GM19455 (cell line): ENCODE results near the gene VAPA.

Experiments
- ATAC-seq: cut with Tn5 transposase; IDR thresholded peaks from one replicate; pipeline ENCODE4 v1.9.1; 2021; ENCODE audit not compliant: unreplicated experiment

Gene VAPA

GRCh38 chr18:9996094-9996493 lies 82.3 kb downstream of the VAPA start:
- ATAC-seq, result no peak

DNA sequence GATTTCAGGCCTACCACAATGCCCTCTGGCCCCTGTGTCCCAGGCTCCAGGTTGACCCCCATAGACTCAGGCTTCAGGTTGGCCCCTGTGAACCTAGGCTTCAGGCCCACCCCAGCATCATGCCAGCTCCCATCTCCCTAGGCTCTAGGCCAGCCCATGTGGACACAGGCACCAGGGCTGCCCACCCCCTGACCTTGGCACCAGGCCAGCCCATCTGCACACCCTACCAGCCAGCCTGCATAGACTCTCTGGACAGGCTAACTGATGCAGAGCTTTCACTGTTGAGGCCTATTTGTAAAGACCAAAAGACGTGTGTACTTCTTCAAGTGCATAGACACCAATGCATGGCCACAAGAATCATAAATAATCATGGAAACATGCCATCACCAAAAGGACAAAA lies 83.9 kb downstream of the VAPA start:
- ATAC-seq, result no peak

DNA sequence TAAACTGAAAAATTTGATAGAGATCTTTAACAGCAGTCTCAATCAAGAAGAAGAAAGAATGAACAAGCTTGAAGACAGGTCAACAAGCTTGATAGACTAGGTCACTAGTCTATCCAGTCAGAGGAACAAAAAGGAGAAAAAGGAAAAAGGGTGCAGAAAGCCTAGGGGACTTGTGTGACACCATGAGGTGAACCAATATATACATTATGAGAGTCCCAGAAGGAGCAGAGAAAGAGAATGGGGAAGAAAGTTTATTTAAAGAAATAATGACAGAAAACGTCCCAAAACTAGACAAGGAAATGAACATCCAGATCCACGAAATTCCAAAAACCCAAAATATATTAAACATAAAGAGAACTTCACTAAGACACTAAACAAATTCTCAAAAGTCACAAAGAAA lies 84.5 kb downstream of the VAPA start:
- no peak for ATAC-seq

- ATAC-seq, result no peak
Measured at GRCh38 chr18:10002280-10002679, 88.5 kb downstream of the VAPA start.

GRCh38 chr18:10003281-10003680 lies 89.5 kb downstream of the VAPA start:
- ATAC-seq, result no peak

DNA sequence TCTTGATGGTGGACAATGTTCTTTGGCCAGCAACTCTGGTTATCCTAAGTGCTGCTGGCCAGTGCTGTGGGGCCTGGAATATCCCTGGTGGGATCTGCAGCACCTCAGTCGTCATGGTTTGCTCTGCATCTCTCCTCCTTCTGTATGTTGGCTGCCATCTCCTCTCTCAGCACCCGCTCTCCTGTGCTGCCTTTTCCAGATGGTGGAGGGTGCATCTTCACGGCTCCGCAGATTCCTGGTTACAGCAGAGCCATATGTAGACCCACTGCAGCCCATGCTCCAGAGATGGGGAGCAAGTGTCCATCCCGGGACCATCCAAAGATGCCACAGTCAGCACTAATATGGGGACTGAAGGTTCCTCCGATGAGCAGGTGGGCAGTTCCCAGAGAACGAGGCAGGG lies 90.0 kb downstream of the VAPA start:
- no peak for ATAC-seq

DNA sequence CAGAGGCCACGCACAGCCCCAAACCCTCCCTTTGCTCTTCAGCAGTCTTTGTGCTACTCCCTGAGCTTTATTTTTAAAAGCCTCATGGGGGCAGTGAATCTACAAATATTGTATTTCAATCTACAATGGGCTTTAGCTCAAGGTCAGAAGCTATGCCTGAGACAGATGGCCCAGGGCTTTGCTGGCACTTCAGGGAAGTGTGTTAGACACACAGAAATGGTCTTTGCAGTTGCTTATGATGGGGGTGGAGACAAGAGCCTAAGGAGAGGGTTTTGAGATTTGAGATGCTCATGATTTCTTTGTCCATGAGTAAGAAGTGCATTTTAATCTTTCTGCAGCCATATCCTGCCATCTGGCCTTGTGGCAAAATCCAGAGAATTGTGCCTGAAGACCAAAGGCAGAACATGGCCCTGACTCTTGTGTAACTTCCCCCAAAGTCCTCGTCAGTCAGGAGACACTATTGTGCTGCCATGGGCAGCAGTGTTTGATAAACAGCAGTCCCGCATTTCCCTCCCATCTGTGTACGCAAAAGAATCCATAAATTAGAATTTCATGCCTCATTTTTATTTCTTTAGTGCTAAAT lies 92.6 kb downstream of the VAPA start:
- no peak for ATAC-seq

DNA sequence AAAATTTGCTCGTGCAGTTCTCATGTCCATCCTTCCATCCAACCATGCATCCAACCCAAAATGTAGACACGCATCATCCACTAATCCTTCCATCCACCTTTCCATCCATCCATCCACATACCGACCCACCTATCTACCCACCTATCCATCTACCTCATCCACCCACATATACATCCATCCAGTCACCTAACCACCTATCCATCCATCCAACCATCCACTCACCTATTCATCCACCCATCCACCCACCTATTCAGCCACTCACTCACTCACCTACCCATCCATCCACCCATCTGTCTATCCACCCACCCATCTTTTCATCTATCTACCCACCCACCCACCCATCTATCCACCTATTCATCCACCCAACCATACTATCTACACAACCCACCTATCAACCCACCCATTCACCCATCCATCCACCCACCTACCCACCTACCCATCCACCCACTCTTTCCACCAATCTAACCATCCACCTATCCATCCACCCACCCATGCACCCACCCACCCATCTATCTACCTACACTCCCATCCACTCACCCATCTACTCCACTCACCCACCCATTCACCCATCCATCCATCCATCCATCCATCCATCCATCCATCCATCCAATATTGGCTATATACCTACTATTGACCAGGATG lies 94.3 kb downstream of the VAPA start:
- ATAC-seq, result no peak
